Posterior vena cava (tissue), 2 donors: ENCODE results near the gene TNRC6A. TPM values are rescaled to one million over a fixed set of nuclear protein-coding genes. Genes with fewer than 3 reads are reported as not detected.
"Not testable (repeated sequence)": the region's sequence is repeated elsewhere in the genome, so short reads cannot be mapped to it uniquely, and the experiment has no call there.

Source experiments
- DNase-seq: peaks from one replicate; pipeline ENCODE4 v3.0.0-alpha.2; 2020; ENCODE audit warnings: low spot score
- intact Hi-C, 2 donors: fragments of 100-400 bp; cut with DNase I; formaldehyde crosslinking; loops; one replicate each; pipeline versions ENCODE4 v1.14.1 to v1.14.2; 2022 to 2023
- total RNA-seq, 2 donors: library from RNA; stranded (reverse); fragmentation: NEBNext Ultra II Directional; extraction: Animal tissue kit (Norgen Biotek cat#: 25700); gene quantifications; one replicate each; pipeline ENCODE4 v1.2.1, GENCODE V29; 2021
- donor health status: DM: yes; HTN: yes; CAD: no.
- donor health status: DM: yes; HTN: yes; CAD: no.

TNRC6A gene
- total RNA-seq, 2 donors from 2014 or later, result 51.7 to 58.3 TPM

GRCh38 chr16:24852281-24852721, 122.8 kb downstream of the TNRC6A start:
- intact Hi-C loops, result no loop called here

GRCh38 chr16:24853169-24853824, 123.8 kb downstream of the TNRC6A start:
- intact Hi-C loops, result no loop called here
- peak; percentile 52 for DNase-seq

More at GRCh38 chr16:24852281-24852721, 122.8 kb downstream of the TNRC6A start:
- DNase-seq, result peak; percentile 64

- DNase-seq, result peak; percentile 78
- intact Hi-C loops, result no loop called here
Measured at GRCh38 chr16:24853830-24854229, 124.4 kb downstream of the TNRC6A start.

GRCh38 chr16:24854607-24855171, 125.2 kb downstream of the TNRC6A start:
- intact Hi-C loops, result no loop called here
- DNase-seq, result peak; percentile 5

DNA sequence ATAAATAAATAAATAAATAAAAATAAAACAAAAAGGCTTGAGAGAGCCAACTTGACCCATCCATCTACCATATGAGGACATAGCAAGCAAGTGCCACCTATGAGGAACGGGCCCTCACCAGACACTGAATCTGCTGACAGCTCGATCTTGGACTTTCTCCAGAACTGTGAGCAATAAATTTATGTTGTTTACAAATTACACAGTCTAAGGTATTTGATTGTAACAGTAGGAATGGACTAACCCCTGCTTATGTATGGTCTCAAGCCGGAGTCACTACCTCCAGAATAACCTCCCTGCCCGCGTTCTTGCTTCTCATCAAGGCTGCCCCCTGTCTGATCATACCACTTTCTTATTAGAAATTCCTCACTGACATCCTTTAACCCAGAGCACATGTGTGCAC, 126.2 kb downstream of the TNRC6A start:
- no peak for DNase-seq
- intact Hi-C loops, result no loop called here

GRCh38 chr16:24856871-24857270, 127.4 kb downstream of the TNRC6A start:
- peak; percentile 22 for DNase-seq
- intact Hi-C loops, result not testable (repeated sequence)

DNA sequence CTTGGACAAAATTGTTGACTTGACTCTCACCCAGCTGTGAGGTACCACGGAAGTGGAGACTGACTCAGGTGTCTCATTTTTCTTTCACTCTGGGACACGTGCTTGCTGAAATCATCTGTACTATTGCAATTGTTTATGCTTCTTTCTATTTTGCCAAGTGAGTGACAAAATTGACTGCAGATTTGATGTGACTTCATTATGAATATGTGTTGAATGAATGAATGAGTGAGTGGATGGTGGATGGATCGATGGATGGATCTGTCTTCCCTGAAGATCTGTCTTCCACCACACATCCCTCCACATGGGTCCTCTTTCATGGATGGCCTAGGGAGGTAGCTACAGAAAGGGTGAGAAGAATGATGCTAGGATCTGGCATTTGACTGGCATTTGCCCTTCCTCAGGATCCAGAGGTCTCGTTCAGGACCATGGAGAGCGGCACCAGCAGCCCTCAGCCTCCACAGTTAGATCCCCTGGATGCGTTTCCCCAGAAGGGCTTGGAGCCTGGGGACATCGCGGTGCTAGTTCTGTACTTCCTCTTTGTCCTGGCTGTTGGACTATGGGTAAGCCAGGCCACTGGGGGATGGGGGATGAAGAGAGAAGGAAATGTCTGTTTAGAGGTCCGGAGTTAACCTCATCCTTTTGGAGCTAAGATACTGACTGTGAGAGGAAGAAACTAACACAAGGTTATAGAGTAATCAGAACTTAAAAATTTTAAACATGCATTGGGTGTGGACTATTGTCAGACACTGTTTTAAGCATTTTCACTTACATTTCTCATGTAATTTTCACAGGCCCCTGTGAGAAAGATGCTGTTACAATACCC, 129.0 kb downstream of the TNRC6A start:
- intact Hi-C loops, result no loop called here
- peak; percentile 78 for DNase-seq

DNA sequence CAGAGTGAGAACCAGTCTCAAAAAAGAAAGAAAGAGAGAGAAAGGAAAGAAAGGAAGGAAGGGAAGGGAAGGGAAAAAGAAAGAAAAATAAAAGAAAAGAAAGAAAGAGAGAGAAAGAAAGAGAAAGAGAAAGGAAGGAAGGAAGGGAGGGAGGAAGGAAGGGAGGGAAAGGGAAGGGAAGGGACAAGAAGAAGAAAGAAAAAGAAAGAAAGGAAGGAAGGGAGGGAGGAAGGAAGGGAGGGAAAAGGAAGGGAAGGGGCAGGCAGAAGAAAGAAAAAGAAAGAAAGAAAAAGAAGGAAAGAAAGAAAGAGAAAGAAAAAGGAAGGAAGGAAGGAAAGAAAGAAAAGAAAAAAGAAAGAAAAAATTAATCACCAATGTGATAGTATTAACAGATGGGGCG, 132.0 kb downstream of the TNRC6A start:
- intact Hi-C loops, result no loop called here
- DNase-seq, result no peak

DNA sequence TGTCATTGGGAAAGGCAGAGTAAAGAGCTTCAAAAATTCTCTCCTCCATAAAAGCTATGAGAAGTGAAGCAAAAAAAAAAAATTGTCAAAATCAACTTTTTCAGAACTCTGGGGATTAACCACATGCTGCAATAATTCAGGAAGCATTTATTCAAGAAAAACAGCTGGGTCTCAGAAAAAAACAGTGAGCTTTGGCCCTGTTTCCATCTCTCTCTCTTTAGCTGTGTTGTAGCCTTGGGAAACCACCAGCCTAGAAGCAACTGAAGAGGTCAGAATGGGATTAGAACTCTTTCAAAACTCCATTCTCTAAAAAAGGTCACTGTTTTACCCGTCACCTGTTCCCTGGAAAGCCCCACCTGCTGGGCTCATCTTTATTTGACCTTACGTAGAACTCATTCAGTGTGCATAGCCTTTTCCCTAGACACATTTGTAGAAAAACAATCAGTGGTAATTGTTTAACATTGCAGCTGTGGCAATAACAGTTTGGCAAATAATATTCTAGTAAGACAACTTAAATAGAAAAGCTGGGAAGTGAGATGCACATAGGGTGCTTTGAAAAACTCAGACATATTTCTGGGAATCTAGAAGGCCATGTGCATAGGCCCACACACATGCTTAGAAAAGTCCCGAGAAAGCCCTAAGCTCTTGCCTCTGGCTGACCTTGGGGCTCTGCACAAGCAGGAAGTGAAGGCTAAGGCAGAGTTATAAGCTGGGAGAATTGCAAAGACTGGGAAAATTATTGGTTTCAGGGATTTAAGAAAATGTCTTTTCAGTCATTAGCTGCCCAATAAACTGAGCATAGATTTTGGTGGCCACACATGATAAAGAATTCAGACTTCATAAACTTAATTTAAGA, 134.4 kb downstream of the TNRC6A start:
- DNase-seq, result no peak
- intact Hi-C loops, result no loop called here

DNA sequence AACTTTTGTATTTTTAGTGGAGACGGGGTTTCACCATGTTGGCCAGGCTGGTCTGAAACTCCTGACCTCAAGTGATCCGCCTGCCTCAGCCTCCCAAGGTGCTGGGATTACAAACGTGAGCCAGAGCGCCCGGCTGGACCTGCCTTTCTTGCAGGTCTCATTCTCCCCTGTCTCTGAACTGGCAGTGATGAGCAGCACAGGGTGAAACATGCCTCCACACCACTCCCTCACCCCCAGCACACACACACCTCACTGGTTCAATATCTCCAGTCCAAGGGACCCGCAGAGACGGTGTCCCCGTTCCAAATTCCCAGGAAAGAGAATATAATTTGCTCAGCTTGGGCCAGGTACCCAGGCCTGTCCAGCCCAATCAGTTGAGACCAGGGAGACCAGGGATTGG, 139.6 kb downstream of the TNRC6A start:
- DNase-seq, result no peak
- intact Hi-C loops, result no loop called here

DNA sequence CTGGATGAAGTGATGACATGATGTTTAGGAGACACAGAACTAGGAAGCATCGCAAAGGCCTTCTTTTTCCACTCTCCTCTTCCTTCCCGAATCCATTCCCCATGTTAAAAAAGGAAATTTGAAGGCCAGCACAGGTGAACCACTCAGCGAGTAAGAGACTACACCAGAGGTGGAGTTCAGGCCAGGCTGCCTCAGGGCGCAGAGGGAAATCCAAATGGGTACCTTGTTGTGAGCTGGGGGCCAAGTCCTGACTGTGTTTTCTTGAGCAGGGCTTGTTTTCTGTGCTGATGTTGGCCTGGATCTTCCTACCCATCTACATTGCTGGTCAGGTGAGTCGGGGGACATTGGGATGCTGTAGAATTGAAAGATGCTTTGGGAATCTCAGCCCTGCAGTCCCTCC, 142.4 kb downstream of the TNRC6A start:
- no peak for DNase-seq
- intact Hi-C loops, result loop anchor here in 1 of 2 donors (1.0 kb wide), 1 partner anchor 26 kb away; no protein-coding TSS in a partner anchor

DNA sequence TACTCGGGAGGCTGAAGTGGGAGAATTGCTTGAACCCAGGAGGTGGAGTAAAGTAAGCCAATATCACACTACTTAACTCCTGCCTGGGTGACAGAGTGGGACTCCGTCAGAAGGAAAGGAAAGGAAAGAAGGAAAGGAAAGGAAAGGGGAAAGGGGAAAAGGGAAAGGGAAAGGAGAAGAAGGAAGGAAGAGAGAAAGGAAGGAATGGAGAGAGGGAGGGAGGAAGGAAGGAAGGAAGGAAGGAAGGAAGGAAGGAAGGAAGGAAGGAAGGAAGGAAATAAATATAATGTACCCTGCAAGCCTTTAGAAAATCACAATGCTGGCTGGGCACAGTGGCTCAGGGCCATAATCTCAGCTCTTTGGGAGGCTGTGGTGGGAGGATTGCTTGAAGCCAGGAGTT, 143.6 kb downstream of the TNRC6A start:
- no peak for DNase-seq
- intact Hi-C loops, result no loop called here

- intact Hi-C loops, result no loop called here
- DNase-seq, result no peak
Measured at GRCh38 chr16:24875466-24875865, 146.0 kb downstream of the TNRC6A start.

Other genes starting within 250 kb of the TNRC6A start
- 10 to 100 TPM; 43.7 to 46.7 TPM for gene RBBP6, start 190.1 kb upstream of the TNRC6A start, total RNA-seq
- gene SLC5A11, start 116.3 kb downstream of the TNRC6A start, total RNA-seq, result not detected